ENCODE results near the gene CCDC59.
A peak's percentile ranks its signal among the peaks of the same experiment; 100 is the strongest.
"Not testable (repeated sequence)": the region's sequence is repeated elsewhere in the genome, so short reads cannot be mapped to it uniquely, and the experiment has no call there.

CCDC59 gene

GRCh38 chr12:82360834-82361233 lies 2.6 kb upstream of the CCDC59 start:
- not testable (repeated sequence) for H3K4me3 ChIP-seq (ENCODE audit: low read length); H3K27ac ChIP-seq (ENCODE audit: low read length); H3K9ac ChIP-seq (ENCODE audit: low read depth, low read length); H3K9me3 ChIP-seq (ENCODE audit: insufficient read depth, low read depth, low read length); H3K4me1 ChIP-seq (ENCODE audit: insufficient read depth, low read length); H3K27me3 ChIP-seq (ENCODE audit: insufficient read depth, low read length)
- peaks cover 13% of the 10 kb centered on the region for H3K36me3 ChIP-seq (ENCODE audit: insufficient read depth, low read depth, low read length)

GRCh38 chr12:82359115-82359478 lies 910 bp upstream of the CCDC59 start:
- H3K9ac ChIP-seq (ENCODE audit: low read depth, low read length): peak overlapping the region; percentile 99; the same call in 1 of the 2 replicates
- H3K27ac ChIP-seq (ENCODE audit: low read length): no peak overlapping the region
- peaks cover 4% of the 10 kb centered on the region; the same call in 1 of the 2 replicates for H3K4me1 ChIP-seq (ENCODE audit: insufficient read depth, low read length)
- H3K36me3 ChIP-seq (ENCODE audit: insufficient read depth, low read depth, low read length): peaks cover 30% of the 10 kb centered on the region
- H3K27me3 ChIP-seq (ENCODE audit: insufficient read depth, low read length): no peaks in the 10 kb centered on the region
- H3K4me3 ChIP-seq (ENCODE audit: low read length): peak overlapping the region; percentile 99
- no peaks in the 10 kb centered on the region for H3K9me3 ChIP-seq (ENCODE audit: insufficient read depth, low read depth, low read length)

GRCh38 chr12:82357845-82358199 lies 365 bp downstream of the CCDC59 start:
- Histone ChIP-seq H3K27me3 (ENCODE audit: insufficient read depth, low read length) (no peaks in the 10 kb centered on the region), H3K9me3 (ENCODE audit: insufficient read depth, low read depth, low read length) (no peaks in the 10 kb centered on the region), H3K27ac (ENCODE audit: low read length) (peak overlapping the region; percentile 99), H3K36me3 (ENCODE audit: insufficient read depth, low read depth, low read length) (peaks cover 43% of the 10 kb centered on the region), H3K9ac (ENCODE audit: low read depth, low read length) (peak overlapping the region; percentile 99), H3K4me3 (ENCODE audit: low read length) (peak overlapping the region; percentile 99), H3K4me1 (ENCODE audit: insufficient read depth, low read length) (peaks cover 4% of the 10 kb centered on the region; the same call in 1 of the 2 replicates)

GRCh38 chr12:82357340-82357739 lies 847 bp downstream of the CCDC59 start:
- peaks cover 47% of the 10 kb centered on the region for H3K36me3 ChIP-seq (ENCODE audit: insufficient read depth, low read depth, low read length)
- H3K4me3 ChIP-seq (ENCODE audit: low read length): peak overlapping the region; percentile 99
- H3K4me1 ChIP-seq (ENCODE audit: insufficient read depth, low read length): peaks cover 4% of the 10 kb centered on the region; the same call in 1 of the 2 replicates
- H3K9ac ChIP-seq (ENCODE audit: low read depth, low read length): peak overlapping the region; percentile 99; the same call in 1 of the 2 replicates
- H3K27ac ChIP-seq (ENCODE audit: low read length): peak overlapping the region; percentile 99
- no peaks in the 10 kb centered on the region for H3K27me3 ChIP-seq (ENCODE audit: insufficient read depth, low read length)
- no peaks in the 10 kb centered on the region for H3K9me3 ChIP-seq (ENCODE audit: insufficient read depth, low read depth, low read length)

- H3K36me3 ChIP-seq (ENCODE audit: insufficient read depth, low read depth, low read length): peaks cover 54% of the 10 kb centered on the region
- H3K27ac ChIP-seq (ENCODE audit: low read length): no peak overlapping the region
- no peaks in the 10 kb centered on the region for H3K4me1 ChIP-seq (ENCODE audit: insufficient read depth, low read length)
- H3K9ac ChIP-seq (ENCODE audit: low read depth, low read length): no peak overlapping the region
- no peak overlapping the region for H3K4me3 ChIP-seq (ENCODE audit: low read length)
- H3K9me3 ChIP-seq (ENCODE audit: insufficient read depth, low read depth, low read length): no peaks in the 10 kb centered on the region
- H3K27me3 ChIP-seq (ENCODE audit: insufficient read depth, low read length): no peaks in the 10 kb centered on the region
These were observed 6.8 kb downstream of the CCDC59 start for GRCh38 chr12:82351390-82351789.

- Histone ChIP-seq H3K4me1 (ENCODE audit: insufficient read depth, low read length) (no peaks in the 10 kb centered on the region), H3K9ac (ENCODE audit: low read depth, low read length) (no peak overlapping the region), H3K27me3 (ENCODE audit: insufficient read depth, low read length) (no peaks in the 10 kb centered on the region), H3K36me3 (ENCODE audit: insufficient read depth, low read depth, low read length) (peaks cover 41% of the 10 kb centered on the region), H3K4me3 (ENCODE audit: low read length) (no peak overlapping the region), H3K9me3 (ENCODE audit: insufficient read depth, low read depth, low read length) (no peaks in the 10 kb centered on the region), H3K27ac (ENCODE audit: low read length) (no peak overlapping the region)
These were observed 8.0 kb downstream of the CCDC59 start for GRCh38 chr12:82350161-82350560.

- peak overlapping the region; percentile 53 for H3K4me3 ChIP-seq (ENCODE audit: low read length)
- no peaks in the 10 kb centered on the region for H3K27me3 ChIP-seq (ENCODE audit: insufficient read depth, low read length)
- peaks cover 3% of the 10 kb centered on the region; the same call in 1 of the 2 replicates for H3K4me1 ChIP-seq (ENCODE audit: insufficient read depth, low read length)
- no peaks in the 10 kb centered on the region for H3K9me3 ChIP-seq (ENCODE audit: insufficient read depth, low read depth, low read length)
- H3K27ac ChIP-seq (ENCODE audit: low read length): no peak overlapping the region
- H3K36me3 ChIP-seq (ENCODE audit: insufficient read depth, low read depth, low read length): no peaks in the 10 kb centered on the region
- peak overlapping the region; percentile 16; the same call in 1 of the 2 replicates for H3K9ac ChIP-seq (ENCODE audit: low read depth, low read length)
These were observed 28.7 kb downstream of the CCDC59 start for GRCh38 chr12:82329508-82329907.

GRCh38 chr12:82327861-82328260 lies 30.3 kb downstream of the CCDC59 start:
- no peak overlapping the region for H3K4me3 ChIP-seq (ENCODE audit: low read length)
- no peak overlapping the region for H3K9ac ChIP-seq (ENCODE audit: low read depth, low read length)

GRCh38 chr12:82326905-82327503 lies 31.2 kb downstream of the CCDC59 start:
- Histone ChIP-seq H3K9me3 (ENCODE audit: insufficient read depth, low read depth, low read length) (no peaks in the 10 kb centered on the region), H3K4me3 (ENCODE audit: low read length) (no peak overlapping the region), H3K9ac (ENCODE audit: low read depth, low read length) (no peak overlapping the region), H3K36me3 (ENCODE audit: insufficient read depth, low read depth, low read length) (no peaks in the 10 kb centered on the region), H3K27me3 (ENCODE audit: insufficient read depth, low read length) (no peaks in the 10 kb centered on the region), H3K4me1 (ENCODE audit: insufficient read depth, low read length) (peaks cover 3% of the 10 kb centered on the region; the same call in 1 of the 2 replicates), H3K27ac (ENCODE audit: low read length) (no peak overlapping the region)

More at GRCh38 chr12:82327861-82328260, 30.3 kb downstream of the CCDC59 start:
- no peak overlapping the region for H3K27ac ChIP-seq (ENCODE audit: low read length)
- H3K27me3 ChIP-seq (ENCODE audit: insufficient read depth, low read length): no peaks in the 10 kb centered on the region
- peaks cover 3% of the 10 kb centered on the region; the same call in 1 of the 2 replicates for H3K4me1 ChIP-seq (ENCODE audit: insufficient read depth, low read length)
- H3K9me3 ChIP-seq (ENCODE audit: insufficient read depth, low read depth, low read length): no peaks in the 10 kb centered on the region
- no peaks in the 10 kb centered on the region for H3K36me3 ChIP-seq (ENCODE audit: insufficient read depth, low read depth, low read length)

GRCh38 chr12:82325540-82326336 lies 32.4 kb downstream of the CCDC59 start:
- Histone ChIP-seq H3K27ac (ENCODE audit: low read length) (no peak overlapping the region), H3K9me3 (ENCODE audit: insufficient read depth, low read depth, low read length) (no peaks in the 10 kb centered on the region), H3K27me3 (ENCODE audit: insufficient read depth, low read length) (no peaks in the 10 kb centered on the region), H3K9ac (ENCODE audit: low read depth, low read length) (no peak overlapping the region), H3K36me3 (ENCODE audit: insufficient read depth, low read depth, low read length) (no peaks in the 10 kb centered on the region), H3K4me1 (ENCODE audit: insufficient read depth, low read length) (peaks cover 3% of the 10 kb centered on the region; the same call in 1 of the 2 replicates), H3K4me3 (ENCODE audit: low read length) (no peak overlapping the region)

- Histone ChIP-seq H3K36me3 (ENCODE audit: insufficient read depth, low read depth, low read length) (no peaks in the 10 kb centered on the region), H3K9me3 (ENCODE audit: insufficient read depth, low read depth, low read length) (no peaks in the 10 kb centered on the region), H3K4me1 (ENCODE audit: insufficient read depth, low read length) (no peaks in the 10 kb centered on the region), H3K27me3 (ENCODE audit: insufficient read depth, low read length) (no peaks in the 10 kb centered on the region), H3K27ac (ENCODE audit: low read length) (no peak overlapping the region), H3K9ac (ENCODE audit: low read depth, low read length) (no peak overlapping the region), H3K4me3 (ENCODE audit: low read length) (no peak overlapping the region)
These were observed 38.9 kb downstream of the CCDC59 start for GRCh38 chr12:82319276-82319675.

- Histone ChIP-seq H3K9ac (ENCODE audit: low read depth, low read length) (peak overlapping the region; percentile 43; the same call in 1 of the 2 replicates), H3K27me3 (ENCODE audit: insufficient read depth, low read length) (no peaks in the 10 kb centered on the region), H3K4me3 (ENCODE audit: low read length) (peak overlapping the region; percentile 57)
These were observed 43.7 kb downstream of the CCDC59 start for GRCh38 chr12:82314406-82314892.

More at GRCh38 chr12:82314406-82314892, 43.7 kb downstream of the CCDC59 start:
- no peaks in the 10 kb centered on the region for H3K4me1 ChIP-seq (ENCODE audit: insufficient read depth, low read length)
- no peaks in the 10 kb centered on the region for H3K36me3 ChIP-seq (ENCODE audit: insufficient read depth, low read depth, low read length)
- H3K9me3 ChIP-seq (ENCODE audit: insufficient read depth, low read depth, low read length): no peaks in the 10 kb centered on the region
- H3K27ac ChIP-seq (ENCODE audit: low read length): no peak overlapping the region
